Heart left ventricle (tissue), 16 donors: Measurements from ENCODE around the gene ACP7. TPM values are rescaled to one million over a fixed set of nuclear protein-coding genes. Genes with fewer than 3 reads are reported as not detected.
"Not testable (repeated sequence)": the region's sequence is repeated elsewhere in the genome, so short reads cannot be mapped to it uniquely, and the experiment has no call there.

Experiments used
- ATAC-seq, 4 donors: fragments of 200-7000 bp; cut with Tn5 transposase; one replicate each; pipeline ENCODE4 v1.9.1; 2020 to 2022; ENCODE audit warnings: moderate library complexity in 4 of 4, mild to moderate bottlenecking in 3 of 4, moderate number of reproducible peaks in 1 of 4
- DNase-seq, 5 donors: peaks; one replicate each; pipeline ENCODE4 v3.0.0-alpha.2; 2020
- H3K27ac ChIP-seq, 12 donors: fragments of 200-600 bp; sonication (generic) in 4 of 12; one replicate each; pipeline versions ENCODE4 v1.5.0 to v1.8.0; 2016 to 2022; ENCODE audit warnings: mild to moderate bottlenecking in 2 of 12
- H3K27me3 ChIP-seq, 9 donors: fragments of 200-600 bp; sonication (generic) in 2 of 9; one replicate each; pipeline versions ENCODE4 v1.5.1 to v1.8.0; 2016 to 2022; ENCODE audit warnings: mild to moderate bottlenecking in 3 of 9
- H3K36me3 ChIP-seq, 9 donors: fragments of 200-600 bp; sonication (generic) in 2 of 9; one replicate each; pipeline versions ENCODE4 v1.5.0 to v1.8.0; 2018 to 2022; ENCODE audit warnings: mild to moderate bottlenecking in 2 of 9
- H3K4me1 ChIP-seq, 12 donors: fragments of 200-600 bp; sonication (generic) in 4 of 12; one replicate each; pipeline versions ENCODE4 v1.5.0 to v1.8.0; 2016 to 2022; ENCODE audit warnings: mild to moderate bottlenecking in 3 of 12
- H3K4me3 ChIP-seq, 12 donors: fragments of 200-600 bp; sonication (generic) in 4 of 12; one replicate each; pipeline versions ENCODE4 v1.5.0 to v1.8.0; 2017 to 2022; ENCODE audit warnings: mild to moderate bottlenecking in 9 of 12, moderate library complexity in 4 of 12
- H3K9me3 ChIP-seq, 12 donors: fragments of 200-600 bp; sonication (generic) in 4 of 12; one replicate each; pipeline versions ENCODE4 v1.5.0 to v1.8.0; 2016 to 2022; ENCODE audit warnings: mild to moderate bottlenecking in 1 of 12
- CTCF ChIP-seq, 12 donors: fragments of 200-600 bp; sonication (generic) in 4 of 12; IDR thresholded peaks; one replicate each; pipeline versions ENCODE4 v1.5.0 to v1.8.0; 2018 to 2022; ENCODE audit warnings: antibody characterized with exemption in 12 of 12, mild to moderate bottlenecking in 5 of 12
- POLR2A ChIP-seq, 2 donors: fragments of 450-650 bp; IDR thresholded peaks; one replicate each; pipeline ENCODE4 v1.6.1; 2017; ENCODE audit warnings: antibody characterized with exemption in 2 of 2, mild to moderate bottlenecking in 2 of 2, moderate library complexity in 2 of 2
- WGBS, 4 donors: extraction: QIAGEN DNeasy Blood & Tissue Kit in 2 of 4; methylation state at CpG; one replicate each; pipeline versions ENCODE4 v1.1.5 to v1.1.7; 2013 to 2018; 5-methylcytosine and 5-hydroxymethylcytosine counted together
- intact Hi-C, 10 donors: fragments of 100-400 bp; cut with DNase I; formaldehyde crosslinking; loops; one replicate each; pipeline versions ENCODE4 v1.11.1 to v1.14.2; 2022
- polyA plus RNA-seq, 2 donors: library from polyadenylated mRNA; stranded (reverse); fragments of 200-250 nt; gene quantifications; one replicate each; pipeline ENCODE4 v1.2.3, GENCODE V29; 2013
- total RNA-seq, 9 donors: library from RNA; depleted of rRNA in 2 of 9; stranded (reverse); fragments of >200 nt in 2 of 9; fragmentation: NEBNext Ultra II Directional in 3 of 9; extraction: Animal tissue kit (Norgen Biotek cat#: 25700) in 3 of 9; gene quantifications; one replicate each; pipeline versions ENCODE4 v1.1.0 to v1.2.4, GENCODE V29; 2016 to 2023
- donor health status: ischemic (EF 13 %, LVEDD 7.1; RV severe dilation, severe dysfunction).
- donor health status: healthy with polysubstance abuse.
- donor health status: DM: no; HTN: yes; CAD: no.
- donor health status: DM: no; HTN: no; CAD: no.
- donor health status: ischemic (EF 25% LVEDD 6.9; RV normal size, moderate dysfunction).
- donor health status: ischemic (EF 25% LVEDD 5.7; RV mildly dilated, moderate dysfunction).
- donor health status: healthy.
- donor health status: DM: yes; HTN: yes; CAD: no.
- donor health status: ischemic (EF 35%, LVEDD 5.7; RV mildly dilated, moderate dysfunction).
- donor health status: nonischemic (EF 11% LVEDD 7.7; RV severe dilation, severe dysfunction).
- donor health status: DM: yes; HTN: yes; CAD: no.
- donor health status: PGD.
- donor health status: ischemic (EF 29% LVEDD 5.4; RV normal size, mild dysfunction).
- donor health status: nonischemic (EF 23%, LVEDD 6.1; RV moderate dilation, normal function).

ACP7 gene
- total and polyA plus RNA-seq, 11 donors: not detected

- peaks cover 0 to 77% (median 23%) of the 10 kb centered on the region in 9 donors for H3K27me3 ChIP-seq
These were observed 6.7 kb downstream of the ACP7 start for GRCh38 chr19:39090881-39091280.

GRCh38 chr19:39095799-39096540 lies 11.8 kb downstream of the ACP7 start:
- H3K4me3 ChIP-seq, intact Hi-C loops, H3K9me3 ChIP-seq, H3K4me1 ChIP-seq, H3K36me3 ChIP-seq, H3K27ac ChIP-seq, ATAC-seq, DNase-seq: not testable (repeated sequence)
- H3K27me3 ChIP-seq: peaks cover 10 to 82% (median 35%) of the 10 kb centered on the region in 9 donors
- WGBS, 4 donors: 64 to 76% (median 70%) methylated on average over 5 of the region's 5 CpGs

More at GRCh38 chr19:39090881-39091280, 6.7 kb downstream of the ACP7 start:
- WGBS, 4 donors: 86 to 92% (median 87%) methylated on average over 4 of the region's 4 CpGs
- no peak for ATAC-seq
- Histone ChIP-seq H3K9me3 (no peaks in the 10 kb centered on the region), H3K4me3 (no peak overlapping the region), H3K4me1 (no peaks in the 10 kb centered on the region), H3K27ac (no peak overlapping the region), H3K36me3 (no peaks in the 10 kb centered on the region)
- DNase-seq: no peak
- intact Hi-C loops: no loop called here
- TF ChIP-seq POLR2A (IDR thresholded peaks at IDR 0.05) (no peak), CTCF (IDR thresholded peaks at IDR 0.05) (no peak)

- TF ChIP-seq CTCF (IDR thresholded peaks at IDR 0.05) (no peak), POLR2A (IDR thresholded peaks at IDR 0.05) (no peak)
- no peaks in the 10 kb centered on the region for H3K9me3 ChIP-seq
- intact Hi-C loops: no loop called here
- DNase-seq: no peak
- H3K27me3 ChIP-seq: peaks cover 10 to 71% (median 35%) of the 10 kb centered on the region in 9 donors
- no peak overlapping the region for H3K27ac ChIP-seq
- H3K4me1 ChIP-seq: no peaks in the 10 kb centered on the region
- H3K4me3 ChIP-seq: no peak overlapping the region
- no peak for ATAC-seq
- H3K36me3 ChIP-seq: no peaks in the 10 kb centered on the region
- 60 to 87% (median 70%) methylated on average over 5 of the region's 5 CpGs for WGBS, 4 donors
These were observed 13.1 kb downstream of the ACP7 start for GRCh38 chr19:39097299-39097698.

GRCh38 chr19:39097721-39098120 lies 13.6 kb downstream of the ACP7 start:
- Histone ChIP-seq H3K27ac (no peak overlapping the region), H3K36me3 (no peaks in the 10 kb centered on the region), H3K4me3 (no peak overlapping the region), H3K9me3 (no peaks in the 10 kb centered on the region), H3K27me3 (peaks cover 10 to 67% (median 31%) of the 10 kb centered on the region in 9 donors), H3K4me1 (no peaks in the 10 kb centered on the region)
- ATAC-seq (no peak), DNase-seq (no peak)
- TF ChIP-seq POLR2A (IDR thresholded peaks at IDR 0.05): no peak
- no peak for TF ChIP-seq CTCF (IDR thresholded peaks at IDR 0.05)
- WGBS, 4 donors: 66 to 79% (median 73%) methylated on average over 2 of the region's 2 CpGs
- intact Hi-C loops: no loop called here
